ENCODE results near the gene KCNJ1.

The KCNJ1 gene

DNA sequence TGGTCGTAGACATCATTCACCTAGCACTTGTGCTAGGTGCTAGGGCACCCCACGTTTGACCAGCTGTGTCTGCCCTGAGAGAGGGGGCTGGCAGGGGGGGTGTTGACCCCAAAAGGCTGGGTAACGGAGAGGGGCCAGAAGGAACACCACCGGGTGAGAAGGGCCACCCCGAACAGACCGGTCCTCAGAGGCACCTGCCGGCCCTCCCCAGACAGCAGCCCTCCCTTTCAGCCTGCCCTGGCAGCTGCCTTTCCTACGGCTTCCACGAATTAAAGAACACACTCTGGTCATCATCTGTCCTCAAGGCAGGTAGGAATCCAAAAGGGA lies 23.1 kb upstream of the KCNJ1 start:
- Histone ChIP-seq H3K4me1 (ENCODE audit: control insufficient read depth in 1 of 2, insufficient read depth in 2 of 2, low read length in 2 of 2) (peaks cover 0 to 5% of the 10 kb centered on the region in 2 donors), H3K9me3 (ENCODE audit: control insufficient read depth in 1 of 2, low read length in 2 of 2) (no peaks in the 10 kb centered on the region), H3K27me3 (ENCODE audit: low read depth, low read length) (peaks cover 7% of the 10 kb centered on the region), H3K36me3 (ENCODE audit: control insufficient read depth in 1 of 2, insufficient read depth in 2 of 2, low read length in 2 of 2) (no peaks in the 10 kb centered on the region), H3K4me3 (ENCODE audit: low read depth in 1 of 2, low read length in 2 of 2) (peak overlapping the region in 1 of 2 donors; percentile 70), H3K27ac (ENCODE audit: low read length) (no peak overlapping the region)

DNA sequence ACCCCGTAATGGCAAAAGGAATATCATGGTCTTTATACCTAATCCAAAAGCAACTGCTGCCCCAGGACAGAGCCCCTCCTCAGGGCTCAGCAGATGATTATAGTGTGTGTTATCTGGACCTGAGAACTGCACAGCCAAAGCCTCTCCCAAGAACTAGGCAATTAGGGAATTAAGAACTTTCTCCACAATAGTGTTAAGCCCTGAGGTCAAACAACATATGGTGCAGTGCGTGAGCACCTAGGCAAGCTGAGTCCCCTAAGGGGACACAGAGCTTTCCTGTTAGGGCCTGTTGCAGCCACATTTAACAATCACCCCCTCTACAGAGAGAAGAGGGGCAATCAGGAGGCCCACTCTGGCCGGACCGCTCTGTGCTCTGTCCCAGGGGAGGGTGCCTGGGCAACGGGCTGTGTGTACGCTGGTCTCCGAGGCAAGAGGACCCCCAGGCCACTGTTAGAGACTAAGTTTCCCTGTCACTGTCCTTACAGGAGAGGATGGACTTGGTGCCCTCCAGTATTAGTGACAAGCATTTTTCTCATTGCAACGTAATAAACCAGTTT lies 22.6 kb upstream of the KCNJ1 start:
- no peaks in the 10 kb centered on the region for H3K9me3 ChIP-seq (ENCODE audit: control insufficient read depth in 1 of 2, low read length in 2 of 2)
- H3K27ac ChIP-seq (ENCODE audit: low read length), result no peak overlapping the region
- peaks cover 0 to 5% of the 10 kb centered on the region in 2 donors for H3K4me1 ChIP-seq (ENCODE audit: control insufficient read depth in 1 of 2, insufficient read depth in 2 of 2, low read length in 2 of 2)
- H3K27me3 ChIP-seq (ENCODE audit: low read depth, low read length), result peaks cover 7% of the 10 kb centered on the region
- H3K4me3 ChIP-seq (ENCODE audit: low read depth in 1 of 2, low read length in 2 of 2), result no peak overlapping the region
- H3K36me3 ChIP-seq (ENCODE audit: control insufficient read depth in 1 of 2, insufficient read depth in 2 of 2, low read length in 2 of 2), result no peaks in the 10 kb centered on the region

DNA sequence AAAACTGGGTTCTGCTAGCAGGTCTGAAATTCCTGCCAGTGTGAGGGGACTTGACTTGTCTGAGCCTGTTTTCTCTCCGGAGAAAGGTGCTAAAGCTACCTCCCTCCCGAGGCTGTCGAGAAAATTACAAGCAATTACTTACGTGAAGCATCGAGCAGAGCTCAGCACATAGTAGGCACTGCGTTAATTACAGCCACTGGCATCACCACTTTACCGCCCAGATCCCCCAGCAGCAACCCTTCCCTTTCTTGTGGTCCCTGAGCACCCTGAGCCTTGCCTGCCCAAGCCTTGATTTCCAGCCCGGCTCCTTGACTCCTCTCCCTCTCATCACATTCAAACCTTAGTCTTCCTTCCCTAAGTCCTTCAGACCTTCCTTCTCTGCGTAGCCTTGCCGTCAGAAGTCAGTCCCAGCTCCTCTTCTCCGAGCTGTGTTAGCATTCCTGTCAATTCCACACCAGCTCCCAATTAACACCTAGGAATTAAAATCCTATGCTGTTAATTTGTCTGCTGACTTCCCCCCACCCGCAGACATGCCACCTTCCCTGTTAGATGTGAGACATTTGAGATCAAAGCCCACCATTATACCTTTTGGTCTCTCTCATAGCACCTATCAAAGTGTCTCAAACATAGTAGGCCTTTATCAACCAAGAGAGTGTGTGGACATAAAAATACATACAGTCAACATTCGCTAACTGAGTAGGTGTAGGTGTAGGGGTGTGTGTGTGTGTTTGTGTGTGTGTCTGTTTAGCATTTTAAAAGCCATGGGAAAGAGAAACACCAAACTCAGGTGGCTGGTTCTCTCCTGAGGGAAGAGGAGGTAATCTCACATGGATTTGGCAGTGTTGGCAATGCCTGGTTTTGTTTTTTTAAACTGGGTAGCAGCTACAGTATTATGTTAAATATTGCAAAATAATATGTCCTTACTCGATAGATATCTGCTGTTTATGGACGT lies 21.2 kb upstream of the KCNJ1 start:
- peaks cover 7% of the 10 kb centered on the region for H3K27me3 ChIP-seq (ENCODE audit: low read depth, low read length)
- no peaks in the 10 kb centered on the region for H3K36me3 ChIP-seq (ENCODE audit: control insufficient read depth in 1 of 2, insufficient read depth in 2 of 2, low read length in 2 of 2)
- no peak overlapping the region for H3K4me3 ChIP-seq (ENCODE audit: low read depth in 1 of 2, low read length in 2 of 2)
- H3K4me1 ChIP-seq (ENCODE audit: control insufficient read depth in 1 of 2, insufficient read depth in 2 of 2, low read length in 2 of 2), result peaks cover 0 to 5% of the 10 kb centered on the region in 2 donors
- H3K27ac ChIP-seq (ENCODE audit: low read length), result no peak overlapping the region
- H3K9me3 ChIP-seq (ENCODE audit: control insufficient read depth in 1 of 2, low read length in 2 of 2), result no peaks in the 10 kb centered on the region

DNA sequence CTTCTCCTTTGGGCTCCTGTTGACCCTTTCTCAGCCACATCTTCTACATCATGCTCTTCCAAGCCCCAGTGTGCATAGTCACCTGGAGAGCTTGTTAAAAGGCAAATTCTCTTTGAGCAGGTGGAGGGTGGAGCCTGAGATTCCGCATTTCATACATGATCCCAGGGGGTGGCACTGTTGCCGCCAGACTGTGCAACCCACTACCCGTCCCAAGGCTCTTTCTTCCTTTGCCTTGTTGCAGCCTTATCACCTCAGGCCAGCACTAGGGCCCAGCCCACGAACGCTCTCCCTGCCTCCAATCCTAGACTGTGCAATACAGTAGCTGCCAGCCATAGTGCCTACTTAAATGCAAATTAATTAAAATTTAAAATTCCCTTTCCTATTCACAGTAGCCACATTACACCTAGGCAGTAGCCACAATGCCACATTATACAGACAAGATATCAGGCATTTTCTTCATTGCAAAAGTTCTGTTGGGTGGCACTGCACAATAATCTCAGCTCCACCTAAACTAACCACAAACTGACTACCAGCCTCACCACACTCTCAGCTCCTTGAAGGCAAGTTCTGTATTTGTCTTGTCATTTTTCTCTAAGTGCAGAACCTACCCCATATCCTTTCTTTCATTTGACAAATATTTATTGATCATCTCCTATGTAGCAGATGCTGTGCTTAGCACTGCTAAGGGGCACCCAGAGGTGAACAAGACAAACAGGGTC lies 19.5 kb upstream of the KCNJ1 start:
- no peak overlapping the region for H3K27ac ChIP-seq (ENCODE audit: low read length)
- no peaks in the 10 kb centered on the region for H3K36me3 ChIP-seq (ENCODE audit: control insufficient read depth in 1 of 2, insufficient read depth in 2 of 2, low read length in 2 of 2)
- peaks cover 0 to 5% of the 10 kb centered on the region in 2 donors for H3K4me1 ChIP-seq (ENCODE audit: control insufficient read depth in 1 of 2, insufficient read depth in 2 of 2, low read length in 2 of 2)
- H3K4me3 ChIP-seq (ENCODE audit: low read depth in 1 of 2, low read length in 2 of 2), result no peak overlapping the region
- no peaks in the 10 kb centered on the region for H3K9me3 ChIP-seq (ENCODE audit: control insufficient read depth in 1 of 2, low read length in 2 of 2)
- H3K27me3 ChIP-seq (ENCODE audit: low read depth, low read length), result peaks cover 7% of the 10 kb centered on the region

DNA sequence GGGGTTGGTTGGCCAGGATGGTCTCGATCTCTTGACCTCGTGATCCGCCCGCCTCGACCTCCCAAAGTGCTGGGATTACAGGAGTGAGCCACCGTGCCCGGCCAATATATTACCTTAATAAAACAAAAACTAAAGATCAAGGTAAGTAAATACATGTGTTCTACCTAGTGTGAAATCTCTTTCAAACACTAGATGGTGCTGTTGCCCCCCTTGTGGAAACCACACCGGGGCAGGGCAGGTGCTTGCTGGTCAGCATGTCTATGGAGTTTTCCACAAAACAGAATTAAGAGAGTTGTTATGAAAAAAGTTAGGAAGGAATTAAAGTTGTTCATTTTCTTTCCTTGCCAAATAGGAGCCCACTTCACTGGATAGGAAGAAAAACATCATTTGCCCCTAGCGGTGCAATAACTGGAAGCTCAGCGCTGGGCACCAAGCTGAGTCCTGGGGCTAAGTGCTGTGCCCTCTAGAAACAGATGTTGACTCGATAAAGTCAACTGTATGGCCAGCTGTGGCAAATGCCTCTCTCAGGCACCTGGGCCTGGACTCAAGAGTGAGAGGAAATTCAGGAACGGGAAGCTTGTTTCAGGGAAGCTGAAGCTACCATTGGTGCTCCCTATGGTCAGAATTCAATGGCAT lies 17.7 kb upstream of the KCNJ1 start:
- no peaks in the 10 kb centered on the region for H3K36me3 ChIP-seq (ENCODE audit: control insufficient read depth in 1 of 2, insufficient read depth in 2 of 2, low read length in 2 of 2)
- peaks cover under 1% of the 10 kb centered on the region for H3K27me3 ChIP-seq (ENCODE audit: low read depth, low read length)
- no peaks in the 10 kb centered on the region for H3K4me1 ChIP-seq (ENCODE audit: control insufficient read depth in 1 of 2, insufficient read depth in 2 of 2, low read length in 2 of 2)
- H3K4me3 ChIP-seq (ENCODE audit: low read depth in 1 of 2, low read length in 2 of 2), result no peak overlapping the region
- no peaks in the 10 kb centered on the region for H3K9me3 ChIP-seq (ENCODE audit: control insufficient read depth in 1 of 2, low read length in 2 of 2)
- no peak overlapping the region for H3K27ac ChIP-seq (ENCODE audit: low read length)

DNA sequence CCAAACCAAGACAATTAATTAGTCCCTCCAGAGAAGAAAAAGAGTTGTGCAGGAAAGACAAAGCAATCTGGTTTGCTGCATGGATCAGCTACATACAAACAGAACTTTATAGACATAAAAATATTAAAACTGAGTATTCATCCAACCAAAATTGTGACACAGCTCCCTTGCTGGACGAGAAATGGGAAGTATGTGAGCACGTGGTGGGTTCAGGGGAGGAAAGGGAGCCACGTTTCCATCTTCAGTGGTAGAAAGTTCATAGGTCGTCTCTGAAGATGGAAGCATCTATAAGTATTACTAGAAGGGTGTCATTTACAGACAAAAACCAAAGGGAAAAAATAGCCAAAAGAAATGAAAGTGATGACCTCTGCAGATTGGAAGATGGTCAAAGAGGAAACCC lies 17.0 kb upstream of the KCNJ1 start:
- Histone ChIP-seq H3K27ac (ENCODE audit: low read length) (no peak overlapping the region), H3K4me1 (ENCODE audit: control insufficient read depth in 1 of 2, insufficient read depth in 2 of 2, low read length in 2 of 2) (no peaks in the 10 kb centered on the region), H3K9me3 (ENCODE audit: control insufficient read depth in 1 of 2, low read length in 2 of 2) (no peaks in the 10 kb centered on the region), H3K27me3 (ENCODE audit: low read depth, low read length) (no peaks in the 10 kb centered on the region), H3K4me3 (ENCODE audit: low read depth in 1 of 2, low read length in 2 of 2) (no peak overlapping the region), H3K36me3 (ENCODE audit: control insufficient read depth in 1 of 2, insufficient read depth in 2 of 2, low read length in 2 of 2) (no peaks in the 10 kb centered on the region)

DNA sequence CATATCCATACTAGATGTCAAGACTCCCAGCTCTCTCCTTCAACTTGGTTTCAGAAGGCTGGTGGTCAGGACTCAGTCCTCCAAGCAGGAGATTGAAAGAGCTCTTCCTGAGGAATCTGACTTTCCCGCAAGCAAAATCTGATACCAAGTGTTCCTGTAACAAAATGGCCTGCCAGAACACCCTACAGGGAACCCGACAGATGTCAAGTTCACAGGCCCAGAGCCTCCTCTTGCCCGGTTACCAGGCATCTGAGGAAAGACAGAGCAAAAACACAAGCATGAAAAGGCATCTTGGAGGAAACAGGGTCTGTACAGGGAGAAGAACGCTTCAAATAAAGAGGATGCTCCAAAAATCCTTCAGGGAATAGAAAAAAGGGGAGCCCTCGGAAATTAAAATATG lies 15.4 kb upstream of the KCNJ1 start:
- Histone ChIP-seq H3K36me3 (ENCODE audit: control insufficient read depth in 1 of 2, insufficient read depth in 2 of 2, low read length in 2 of 2) (no peaks in the 10 kb centered on the region), H3K27ac (ENCODE audit: low read length) (no peak overlapping the region), H3K27me3 (ENCODE audit: low read depth, low read length) (no peaks in the 10 kb centered on the region), H3K4me3 (ENCODE audit: low read depth in 1 of 2, low read length in 2 of 2) (no peak overlapping the region), H3K9me3 (ENCODE audit: control insufficient read depth in 1 of 2, low read length in 2 of 2) (no peaks in the 10 kb centered on the region), H3K4me1 (ENCODE audit: control insufficient read depth in 1 of 2, insufficient read depth in 2 of 2, low read length in 2 of 2) (no peaks in the 10 kb centered on the region)

DNA sequence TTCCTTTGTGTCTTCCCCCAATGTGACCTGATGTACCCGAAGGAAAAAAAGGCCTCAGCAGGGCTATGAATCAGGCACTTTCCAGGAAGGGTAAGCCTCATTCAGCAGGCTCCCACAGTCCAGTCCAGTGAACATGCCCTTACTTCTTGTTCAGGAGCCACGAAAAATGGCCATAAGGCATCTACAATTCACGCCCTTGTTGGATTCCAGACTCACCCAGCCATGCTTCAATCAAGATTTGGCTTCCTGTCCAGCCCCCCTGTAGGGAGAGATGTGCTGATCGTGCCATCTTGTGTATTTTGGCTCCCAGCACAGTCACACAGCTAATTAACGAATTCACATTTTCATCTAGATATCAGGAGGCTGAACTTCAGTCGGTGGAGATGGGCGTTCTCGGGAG lies 14.1 kb upstream of the KCNJ1 start:
- Histone ChIP-seq H3K27me3 (ENCODE audit: low read depth, low read length) (no peaks in the 10 kb centered on the region), H3K9me3 (ENCODE audit: control insufficient read depth in 1 of 2, low read length in 2 of 2) (no peaks in the 10 kb centered on the region), H3K27ac (ENCODE audit: low read length) (no peak overlapping the region), H3K36me3 (ENCODE audit: control insufficient read depth in 1 of 2, insufficient read depth in 2 of 2, low read length in 2 of 2) (no peaks in the 10 kb centered on the region), H3K4me3 (ENCODE audit: low read depth in 1 of 2, low read length in 2 of 2) (no peak overlapping the region), H3K4me1 (ENCODE audit: control insufficient read depth in 1 of 2, insufficient read depth in 2 of 2, low read length in 2 of 2) (no peaks in the 10 kb centered on the region)

DNA sequence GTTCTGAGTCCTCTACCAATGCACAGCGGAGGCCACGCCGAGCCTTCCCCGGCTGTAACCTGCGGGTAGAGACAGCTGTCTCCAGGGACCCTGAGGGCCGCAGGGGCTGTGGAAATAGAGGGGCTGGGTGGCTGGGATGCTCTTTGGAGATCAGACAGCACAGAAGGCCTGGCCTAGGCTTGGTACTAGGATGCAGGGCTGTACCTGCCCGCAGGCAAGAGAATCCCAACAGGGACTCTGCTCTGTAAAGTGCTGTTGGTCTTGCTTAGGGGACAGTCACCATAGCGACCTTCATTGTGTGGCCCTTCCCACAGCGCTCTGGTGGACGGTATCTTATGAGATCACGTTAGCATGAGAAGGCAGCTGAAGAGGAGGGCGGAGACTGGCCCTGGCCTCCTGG lies 12.7 kb upstream of the KCNJ1 start:
- H3K9me3 ChIP-seq (ENCODE audit: control insufficient read depth in 1 of 2, low read length in 2 of 2), result no peaks in the 10 kb centered on the region
- no peak overlapping the region for H3K4me3 ChIP-seq (ENCODE audit: low read depth in 1 of 2, low read length in 2 of 2)
- no peaks in the 10 kb centered on the region for H3K36me3 ChIP-seq (ENCODE audit: control insufficient read depth in 1 of 2, insufficient read depth in 2 of 2, low read length in 2 of 2)
- H3K27me3 ChIP-seq (ENCODE audit: low read depth, low read length), result no peaks in the 10 kb centered on the region
- no peaks in the 10 kb centered on the region for H3K4me1 ChIP-seq (ENCODE audit: control insufficient read depth in 1 of 2, insufficient read depth in 2 of 2, low read length in 2 of 2)
- no peak overlapping the region for H3K27ac ChIP-seq (ENCODE audit: low read length)

DNA sequence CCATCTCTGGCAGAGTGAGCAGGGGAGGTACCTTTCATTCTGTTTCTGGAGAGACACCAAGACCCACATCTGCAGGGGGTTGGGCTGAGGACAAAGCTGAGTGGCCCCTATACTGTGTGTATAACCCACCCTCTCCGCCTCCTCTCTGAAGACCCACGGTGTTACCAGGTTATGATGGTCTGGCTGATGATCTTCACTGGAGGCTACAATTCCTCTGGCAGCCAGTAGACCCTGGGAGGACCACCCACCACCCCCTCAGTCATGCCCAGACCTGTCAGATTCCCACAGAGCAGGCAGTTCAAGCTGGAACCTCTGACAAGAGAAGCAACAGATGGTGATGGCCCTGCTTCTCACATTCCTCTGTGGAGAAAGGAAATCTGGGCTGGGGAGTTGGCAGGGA lies 11.4 kb upstream of the KCNJ1 start:
- Histone ChIP-seq H3K4me1 (ENCODE audit: control insufficient read depth in 1 of 2, insufficient read depth in 2 of 2, low read length in 2 of 2) (no peaks in the 10 kb centered on the region), H3K9me3 (ENCODE audit: control insufficient read depth in 1 of 2, low read length in 2 of 2) (no peaks in the 10 kb centered on the region), H3K27me3 (ENCODE audit: low read depth, low read length) (no peaks in the 10 kb centered on the region), H3K27ac (ENCODE audit: low read length) (no peak overlapping the region), H3K36me3 (ENCODE audit: control insufficient read depth in 1 of 2, insufficient read depth in 2 of 2, low read length in 2 of 2) (no peaks in the 10 kb centered on the region), H3K4me3 (ENCODE audit: low read depth in 1 of 2, low read length in 2 of 2) (no peak overlapping the region)

DNA sequence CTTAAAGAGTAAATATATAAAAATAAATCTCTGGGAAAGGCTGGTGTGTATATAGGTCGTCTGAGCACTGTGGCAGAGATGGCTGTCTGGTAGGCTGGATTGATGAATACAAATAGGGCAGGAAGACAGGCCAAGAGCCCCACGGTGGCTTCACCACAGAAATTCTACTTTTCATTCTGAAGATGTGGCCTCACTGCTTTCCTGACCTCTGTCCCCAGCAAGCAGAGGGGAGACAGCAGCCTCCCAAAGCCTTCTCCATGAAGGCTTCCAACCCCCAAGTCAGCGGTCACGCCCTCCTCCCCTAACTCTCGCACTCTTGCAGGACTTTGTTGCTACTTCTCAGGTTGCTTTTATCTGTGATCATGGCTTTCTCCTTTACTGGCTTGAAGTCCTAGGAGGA lies 10.6 kb upstream of the KCNJ1 start:
- no peaks in the 10 kb centered on the region for H3K9me3 ChIP-seq (ENCODE audit: control insufficient read depth in 1 of 2, low read length in 2 of 2)
- no peak overlapping the region for H3K4me3 ChIP-seq (ENCODE audit: low read depth in 1 of 2, low read length in 2 of 2)
- H3K27me3 ChIP-seq (ENCODE audit: low read depth, low read length), result no peaks in the 10 kb centered on the region
- H3K4me1 ChIP-seq (ENCODE audit: control insufficient read depth in 1 of 2, insufficient read depth in 2 of 2, low read length in 2 of 2), result no peaks in the 10 kb centered on the region
- H3K36me3 ChIP-seq (ENCODE audit: control insufficient read depth in 1 of 2, insufficient read depth in 2 of 2, low read length in 2 of 2), result no peaks in the 10 kb centered on the region
- H3K27ac ChIP-seq (ENCODE audit: low read length), result no peak overlapping the region
